HG03135 (cell line): Measurements from ENCODE around the gene SIVA1.

ENCODE experiments used
- ATAC-seq: cut with Tn5 transposase; IDR thresholded peaks from one replicate; pipeline ENCODE4 v1.9.1; 2021; ENCODE audit warnings: mild to moderate bottlenecking, moderate library complexity; ENCODE audit not compliant: unreplicated experiment

The SIVA1 gene

GRCh38 chr14:104769324-104770071, 16.6 kb downstream of the SIVA1 start:
- ATAC-seq: no peak

DNA sequence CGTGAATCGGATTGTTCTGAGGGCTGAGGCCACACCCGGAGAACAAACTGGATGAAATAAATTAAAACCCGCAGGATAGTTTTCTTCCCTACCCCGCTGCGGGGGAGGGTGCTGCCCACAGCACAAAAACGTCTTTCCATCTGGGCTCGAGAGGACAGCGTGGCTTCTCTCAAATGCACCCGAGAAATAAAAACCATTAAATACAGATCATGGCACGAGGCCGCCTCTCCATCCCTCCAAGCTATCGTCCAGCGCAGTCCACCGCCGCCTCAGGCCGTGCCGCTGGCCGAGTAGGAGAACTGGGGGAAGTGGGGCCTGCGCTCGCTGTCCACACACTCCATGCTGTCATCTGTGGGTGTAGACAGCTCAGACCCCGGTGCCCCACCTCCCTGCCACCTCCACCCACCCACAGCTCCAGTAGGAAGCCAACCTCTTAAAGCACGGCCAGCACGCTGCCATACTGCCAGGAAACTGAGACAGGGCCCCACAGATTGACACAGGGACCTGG, 17.2 kb downstream of the SIVA1 start:
- no peak for ATAC-seq

GRCh38 chr14:104770851-104771272, 17.9 kb downstream of the SIVA1 start:
- no peak for ATAC-seq

- no peak for ATAC-seq
These were observed 18.4 kb downstream of the SIVA1 start for GRCh38 chr14:104771374-104771773.

GRCh38 chr14:104771918-104772706, 19.2 kb downstream of the SIVA1 start:
- no peak for ATAC-seq

DNA sequence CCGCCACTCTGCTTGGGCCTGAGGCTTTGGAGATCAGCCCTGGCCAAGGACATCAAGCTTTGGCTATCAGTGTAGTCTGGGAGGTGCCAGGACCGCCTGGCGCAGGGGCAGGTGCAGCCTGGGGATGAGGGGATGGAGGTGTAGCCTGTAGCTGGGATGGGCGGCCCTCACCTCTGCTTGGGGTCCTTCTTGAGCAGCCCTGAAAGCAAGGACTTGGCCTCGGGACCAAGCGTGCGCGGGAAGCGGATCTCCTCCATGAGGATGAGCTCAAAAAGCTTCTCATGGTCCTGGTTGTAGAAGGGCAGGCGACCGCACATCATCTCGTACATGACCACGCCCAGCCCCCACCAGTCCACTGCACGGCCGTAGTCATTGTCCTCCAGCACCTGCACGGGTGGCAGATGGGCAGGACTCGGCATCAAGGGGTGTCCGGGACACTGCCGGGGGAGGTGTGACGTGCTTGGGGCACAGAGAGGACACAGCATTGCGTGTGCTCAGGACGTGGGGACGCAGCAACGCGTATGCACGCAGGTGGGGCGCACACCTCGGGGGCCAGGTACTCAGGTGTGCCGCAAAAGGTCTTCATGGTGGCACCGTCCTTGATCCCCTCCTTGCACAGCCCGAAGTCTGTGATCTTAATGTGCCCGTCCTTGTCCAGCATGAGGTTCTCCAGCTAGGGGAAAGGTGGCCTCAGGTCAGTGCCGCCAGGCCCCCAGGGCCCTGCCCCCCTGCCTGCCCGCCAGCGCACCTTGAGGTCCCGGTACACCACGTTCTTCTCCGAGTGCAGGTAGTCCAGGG, 20.0 kb downstream of the SIVA1 start:
- no peak for ATAC-seq

GRCh38 chr14:104773505-104774452, 20.8 kb downstream of the SIVA1 start:
- no peak for ATAC-seq

- no peak for ATAC-seq
These were observed 21.6 kb downstream of the SIVA1 start for GRCh38 chr14:104774453-104775072.

DNA sequence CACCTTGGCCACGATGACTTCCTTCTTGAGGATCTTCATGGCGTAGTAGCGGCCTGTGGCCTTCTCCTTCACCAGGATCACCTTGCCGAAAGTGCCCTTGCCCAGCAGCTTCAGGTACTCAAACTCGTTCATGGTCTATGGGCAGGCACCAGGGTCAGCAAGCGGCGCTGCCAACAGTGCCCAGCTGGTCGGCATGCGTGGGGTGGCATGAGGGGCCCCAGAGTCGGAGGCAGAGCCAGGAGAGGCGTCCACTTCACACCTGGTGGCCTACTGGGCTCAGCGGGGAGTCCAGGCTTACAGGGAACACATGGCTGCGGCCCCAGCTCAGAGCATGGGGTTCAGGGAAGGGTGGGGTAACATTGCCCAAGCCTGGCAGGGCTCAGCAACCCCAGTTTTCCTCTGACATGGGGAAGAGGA, 22.1 kb downstream of the SIVA1 start:
- ATAC-seq: no peak

GRCh38 chr14:104776481-104776880, 23.5 kb downstream of the SIVA1 start:
- no peak for ATAC-seq

DNA sequence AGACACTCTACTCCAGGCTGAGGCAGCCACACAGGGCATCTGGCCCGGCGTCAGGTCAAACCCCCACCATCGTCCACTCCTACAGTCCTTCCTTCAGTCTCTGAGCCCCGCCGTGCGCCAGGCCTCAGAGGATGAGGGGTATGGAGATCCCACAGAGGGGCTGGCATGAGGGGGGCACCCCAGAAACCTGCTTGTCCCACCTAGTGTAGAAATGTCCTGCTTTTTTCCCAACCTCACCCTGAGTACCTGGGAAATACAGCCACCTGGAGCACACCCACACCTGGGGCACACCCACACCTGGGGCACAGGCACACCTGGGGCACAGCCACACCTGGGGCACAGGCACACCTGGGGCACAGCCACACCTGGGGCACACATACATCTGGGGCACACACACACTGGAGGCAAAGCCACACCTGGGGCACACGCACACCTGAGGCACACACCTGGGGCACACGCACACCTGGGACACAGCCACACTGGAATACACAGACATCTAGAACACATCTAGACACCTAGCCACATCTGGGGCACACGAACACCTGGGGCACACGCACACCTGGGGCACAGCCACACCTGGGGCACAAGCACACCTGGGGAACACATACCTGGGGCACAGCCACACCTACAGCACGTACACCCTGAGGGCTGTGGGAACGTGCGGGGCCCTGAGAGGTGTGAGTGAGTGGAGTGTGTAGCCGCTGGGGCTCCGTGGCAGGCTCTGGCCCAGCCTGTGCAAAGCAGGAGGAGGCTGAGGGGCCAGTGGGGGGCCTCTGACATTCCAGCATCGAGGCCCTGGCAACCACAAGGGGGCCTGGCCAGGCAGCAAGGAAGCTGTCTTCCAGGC, 24.2 kb downstream of the SIVA1 start:
- ATAC-seq: no peak

DNA sequence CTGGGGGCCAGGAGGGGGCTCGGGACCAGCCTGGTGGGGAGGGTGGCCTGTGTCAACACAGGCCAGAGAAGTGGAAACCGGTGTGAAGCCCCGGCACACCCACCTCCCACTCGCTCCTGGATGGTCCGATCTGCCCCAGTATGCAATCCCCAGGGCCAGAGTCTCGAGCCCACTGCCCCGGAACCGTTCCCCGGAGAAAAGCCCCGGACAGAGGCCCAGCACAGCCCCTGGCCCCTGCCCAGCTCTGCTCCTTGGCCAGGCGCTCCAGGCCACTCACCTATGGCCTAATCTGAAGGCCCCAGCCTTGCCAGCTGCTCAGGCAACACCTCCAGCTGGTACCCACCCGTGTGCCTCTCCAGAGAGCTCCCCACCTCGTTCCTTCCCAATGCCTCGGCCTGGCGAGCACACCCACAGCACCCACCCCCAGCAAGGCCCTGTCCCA, 24.9 kb downstream of the SIVA1 start:
- no peak for ATAC-seq

DNA sequence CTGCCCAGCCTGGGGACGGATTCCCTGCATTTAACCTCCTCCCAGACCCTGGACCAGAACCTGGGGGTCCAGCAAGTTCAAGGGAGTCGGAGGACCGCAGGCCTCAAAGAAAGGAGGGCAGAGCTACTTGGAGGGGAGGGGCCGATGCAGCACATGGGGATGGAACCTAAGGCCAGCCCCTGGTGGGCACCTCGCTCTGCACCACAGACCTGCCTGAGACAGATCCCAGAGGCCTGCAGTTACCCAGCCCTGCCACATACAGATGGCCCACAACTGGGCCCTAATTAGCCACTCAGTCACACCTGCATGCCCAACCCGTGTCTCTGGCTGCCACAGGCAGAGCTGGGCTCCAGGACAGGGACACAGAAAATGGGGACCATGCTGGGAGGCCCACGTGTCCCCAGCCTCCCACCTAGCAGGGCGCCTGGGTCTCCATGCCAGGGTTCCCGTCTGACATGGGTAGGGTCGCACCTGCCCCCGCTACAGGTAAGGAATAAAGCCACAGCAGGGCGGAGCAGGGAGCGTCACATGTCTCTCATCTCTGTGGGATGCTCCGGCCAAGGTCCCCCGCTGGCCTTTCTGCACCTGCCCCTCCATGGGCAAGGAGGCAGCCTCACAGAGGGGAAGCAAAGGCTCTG, 25.9 kb downstream of the SIVA1 start:
- no peak for ATAC-seq

DNA sequence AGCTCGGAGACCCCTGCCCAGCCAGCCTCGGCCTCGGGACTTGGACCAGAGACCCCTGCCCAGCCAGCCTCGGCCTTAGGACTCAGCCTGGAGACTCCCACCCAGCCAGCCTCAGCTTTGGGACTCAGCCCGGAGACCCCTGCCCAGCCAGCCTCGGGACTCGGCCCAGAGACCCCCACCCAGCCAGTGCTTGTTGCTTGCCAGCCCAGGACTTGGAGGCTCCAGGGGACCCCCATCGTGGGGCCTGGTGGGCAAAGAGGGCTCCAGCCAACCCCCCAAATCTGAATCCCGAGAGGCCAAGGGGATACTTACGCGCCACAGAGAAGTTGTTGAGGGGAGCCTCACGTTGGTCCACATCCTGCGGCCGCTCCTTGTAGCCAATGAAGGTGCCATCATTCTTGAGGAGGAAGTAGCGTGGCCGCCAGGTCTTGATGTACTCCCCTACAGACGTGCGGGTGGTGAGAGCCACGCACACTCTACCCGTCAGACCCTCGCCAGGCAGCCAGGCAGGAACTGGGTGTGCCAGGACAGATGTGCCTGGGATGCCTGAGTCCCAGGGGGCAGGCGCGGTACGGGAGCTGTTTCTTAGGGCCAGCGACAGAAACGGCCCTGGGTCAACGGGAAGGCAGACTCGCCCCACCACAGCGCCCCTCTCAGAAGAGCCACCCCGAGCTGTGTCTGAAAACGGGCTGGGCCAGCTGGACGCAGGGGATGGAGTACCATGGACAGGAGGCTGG, 27.0 kb downstream of the SIVA1 start:
- no peak for ATAC-seq

- ATAC-seq: no peak
These were observed 27.6 kb downstream of the SIVA1 start for GRCh38 chr14:104780513-104781030.

- no peak for ATAC-seq
These were observed 28.5 kb downstream of the SIVA1 start for GRCh38 chr14:104781271-104782077.
